Measurements from ENCODE around the gene PRR5L. TPM values are rescaled to one million over a fixed set of nuclear protein-coding genes. Genes with fewer than 3 reads are reported as not detected.

Gene PRR5L
- polyA plus RNA-seq, 3 donors: 3.5 to 16.0 (median 7.4) TPM

DNA sequence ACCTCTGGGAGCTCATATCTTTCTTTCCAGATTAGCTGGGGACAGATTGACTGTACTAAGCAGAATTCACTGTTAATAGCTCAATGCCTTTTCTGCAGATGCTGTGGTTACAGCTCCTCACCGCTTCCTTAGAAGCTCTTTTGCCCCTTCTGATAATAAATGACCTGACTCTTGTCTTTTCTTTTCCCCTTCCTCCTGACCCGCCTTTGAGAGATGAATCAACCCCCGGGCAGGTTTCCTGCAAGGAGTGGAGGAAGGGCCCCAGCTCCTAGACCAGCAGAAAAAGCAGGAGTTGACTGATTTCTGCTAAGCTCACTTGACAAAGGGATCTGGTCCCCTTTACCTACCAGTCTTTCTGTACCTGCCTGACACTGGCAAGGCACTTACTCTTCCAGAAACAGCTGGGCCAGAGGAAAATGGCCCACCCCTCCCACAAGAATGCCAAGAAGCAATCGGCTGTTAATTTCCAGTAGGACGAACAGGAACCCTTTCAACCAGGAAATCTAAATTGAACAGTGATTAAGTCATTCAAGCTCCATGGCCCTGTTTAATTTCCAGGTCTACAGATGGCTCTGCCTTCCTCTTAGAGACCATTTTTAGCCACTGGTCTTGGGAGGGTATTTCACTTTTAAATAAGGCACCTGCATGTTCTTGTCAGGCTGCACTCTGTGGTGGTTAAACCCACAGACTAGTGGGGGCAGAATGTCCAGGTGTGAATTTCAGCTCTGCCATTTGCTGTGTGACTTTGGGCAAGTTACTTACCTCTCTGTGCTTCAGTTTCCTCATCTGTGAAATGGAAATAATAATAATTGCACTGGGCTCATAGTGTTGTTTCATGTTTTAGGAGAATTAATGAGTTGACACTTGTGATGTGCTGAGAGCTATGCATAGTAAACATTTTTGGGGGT lies 67.5 kb downstream of the PRR5L start:
- Histone ChIP-seq H3K9me3 (replicated peaks in 1 of 2; ENCODE audit: control insufficient read depth in 1 of 2, insufficient read depth in 1 of 2, low read length in 2 of 2) (no peaks in the 10 kb centered on the region), H4K20me1 (ENCODE audit: insufficient read depth, low read length) (no peaks in the 10 kb centered on the region), H3K79me2 (ENCODE audit: insufficient read depth, low read length) (no peaks in the 10 kb centered on the region), H3K4me1 (ENCODE audit: control insufficient read depth in 1 of 2, insufficient read depth in 2 of 2, low read length in 2 of 2) (peaks cover 51 to 65% of the 10 kb centered on the region in 2 donors), H3K9ac (ENCODE audit: insufficient read depth, low read length, poor library complexity, severe bottlenecking) (no peak overlapping the region), H3K27me3 (ENCODE audit: control insufficient read depth in 2 of 2, insufficient read depth in 2 of 2, low read length in 2 of 2) (no peaks in the 10 kb centered on the region), H3K4me3 (replicated peaks in 1 of 3; ENCODE audit: low read depth in 2 of 3, low read length in 3 of 3) (no peak overlapping the region), H3K4me2 (replicated peaks; ENCODE audit: extremely low read depth, low read length, poor library complexity, severe bottlenecking) (no peak overlapping the region), H3K27ac (ENCODE audit: low read depth in 1 of 2, low read length in 2 of 2) (no peak overlapping the region), H3K36me3 (replicated peaks in 1 of 2; ENCODE audit: control insufficient read depth in 1 of 2, insufficient read depth in 2 of 2, low read length in 2 of 2) (no peaks in the 10 kb centered on the region), H2AFZ (ENCODE audit: insufficient read depth, low read depth, low read length, poor library complexity, severe bottlenecking) (no peak overlapping the region)
- Mint-ChIP-seq H3K9me3 (no peaks in the 10 kb centered on the region), H3K36me3 (peaks cover 0 to 3% of the 10 kb centered on the region in 2 donors), H3K4me3 (no peak overlapping the region), H3K27me3 (ENCODE audit: low read depth in 3 of 3) (peaks cover 2 to 12% (median 3%) of the 10 kb centered on the region in 3 donors), H3K27ac (peak overlapping the region in 1 of 7 donors; percentile 58), H3K4me1 (peaks cover 63% of the 10 kb centered on the region)
- intact Hi-C loops (cut with micrococcal nuclease): loop anchor here (10.0 kb wide), 2 partner anchors 69 to 91 kb away; partner anchors contain the start of gene PRR5L (in 1 of the 2)
- WGBS (ENCODE audit: insufficient coverage): 0% methylated on average over 1 of the region's 5 CpGs
- no peak for DNase-seq
- TF ChIP-seq, protein P1, sequence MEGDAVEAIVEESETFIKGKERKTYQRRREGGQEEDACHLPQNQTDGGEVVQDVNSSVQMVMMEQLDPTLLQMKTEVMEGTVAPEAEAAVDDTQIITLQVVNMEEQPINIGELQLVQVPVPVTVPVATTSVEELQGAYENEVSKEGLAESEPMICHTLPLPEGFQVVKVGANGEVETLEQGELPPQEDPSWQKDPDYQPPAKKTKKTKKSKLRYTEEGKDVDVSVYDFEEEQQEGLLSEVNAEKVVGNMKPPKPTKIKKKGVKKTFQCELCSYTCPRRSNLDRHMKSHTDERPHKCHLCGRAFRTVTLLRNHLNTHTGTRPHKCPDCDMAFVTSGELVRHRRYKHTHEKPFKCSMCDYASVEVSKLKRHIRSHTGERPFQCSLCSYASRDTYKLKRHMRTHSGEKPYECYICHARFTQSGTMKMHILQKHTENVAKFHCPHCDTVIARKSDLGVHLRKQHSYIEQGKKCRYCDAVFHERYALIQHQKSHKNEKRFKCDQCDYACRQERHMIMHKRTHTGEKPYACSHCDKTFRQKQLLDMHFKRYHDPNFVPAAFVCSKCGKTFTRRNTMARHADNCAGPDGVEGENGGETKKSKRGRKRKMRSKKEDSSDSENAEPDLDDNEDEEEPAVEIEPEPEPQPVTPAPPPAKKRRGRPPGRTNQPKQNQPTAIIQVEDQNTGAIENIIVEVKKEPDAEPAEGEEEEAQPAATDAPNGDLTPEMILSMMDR (IDR thresholded peaks at IDR 0.05): no peak

DNA sequence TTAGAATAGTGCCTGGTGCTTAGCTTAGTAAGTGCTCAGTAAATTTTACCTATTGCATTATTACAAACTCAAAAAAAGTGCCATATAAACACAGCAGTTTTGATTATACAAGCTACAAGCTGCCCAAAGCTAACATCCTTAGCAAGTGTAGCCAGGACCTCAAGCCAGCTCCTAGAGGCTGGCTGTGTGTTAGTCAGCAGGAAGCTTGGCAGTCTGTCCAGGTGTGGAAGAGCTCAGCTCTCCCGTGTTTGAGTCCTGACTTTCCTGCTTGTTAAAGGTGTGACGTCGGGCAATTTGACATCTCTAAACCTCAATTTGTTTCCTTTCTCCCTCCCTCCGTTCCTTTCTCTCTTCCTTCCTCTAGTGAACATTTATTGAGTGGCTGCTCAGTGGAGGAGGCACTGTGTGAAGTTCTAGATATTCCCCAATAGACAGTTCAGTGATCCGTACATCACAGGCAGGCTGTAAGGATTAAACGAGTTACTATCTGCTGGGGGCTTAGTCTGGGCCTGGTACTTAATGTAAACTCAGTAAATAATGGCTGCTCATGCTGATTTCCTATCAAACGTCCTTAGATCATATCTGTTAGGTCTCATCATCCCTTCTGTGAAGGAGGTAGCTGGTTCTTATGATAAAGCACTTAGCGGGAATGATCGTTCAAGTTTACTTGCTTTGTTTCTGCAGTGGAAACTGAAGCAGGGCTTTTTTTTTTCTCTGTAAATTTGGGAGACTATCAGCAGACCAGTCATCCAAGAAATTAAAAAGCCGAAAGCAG lies 68.7 kb downstream of the PRR5L start:
- peaks cover 0 to 3% of the 10 kb centered on the region in 2 donors for H3K36me3 Mint-ChIP-seq
- H3K4me1 Mint-ChIP-seq: peaks cover 63% of the 10 kb centered on the region
- H3K4me3 Mint-ChIP-seq: peak overlapping the region in 1 of 2 donors; percentile 22
- H4K20me1 ChIP-seq (ENCODE audit: insufficient read depth, low read length): no peaks in the 10 kb centered on the region
- H3K4me1 ChIP-seq (ENCODE audit: control insufficient read depth in 1 of 2, insufficient read depth in 2 of 2, low read length in 2 of 2): peaks cover 51 to 65% of the 10 kb centered on the region in 2 donors
- peaks cover 2 to 12% (median 3%) of the 10 kb centered on the region in 3 donors for H3K27me3 Mint-ChIP-seq (ENCODE audit: low read depth in 3 of 3)
- H3K79me2 ChIP-seq (ENCODE audit: insufficient read depth, low read length): no peaks in the 10 kb centered on the region
- no peak overlapping the region for H3K9ac ChIP-seq (ENCODE audit: insufficient read depth, low read length, poor library complexity, severe bottlenecking)
- no peak overlapping the region for H3K4me2 ChIP-seq (replicated peaks; ENCODE audit: extremely low read depth, low read length, poor library complexity, severe bottlenecking)
- no peaks in the 10 kb centered on the region for H3K36me3 ChIP-seq (replicated peaks in 1 of 2; ENCODE audit: control insufficient read depth in 1 of 2, insufficient read depth in 2 of 2, low read length in 2 of 2)
- no peaks in the 10 kb centered on the region for H3K27me3 ChIP-seq (ENCODE audit: control insufficient read depth in 2 of 2, insufficient read depth in 2 of 2, low read length in 2 of 2)
- peak overlapping the region in 1 of 7 donors; percentile 31 for H3K27ac Mint-ChIP-seq
- H3K9me3 ChIP-seq (replicated peaks in 1 of 2; ENCODE audit: control insufficient read depth in 1 of 2, insufficient read depth in 1 of 2, low read length in 2 of 2): no peaks in the 10 kb centered on the region
- TF ChIP-seq, protein P1 (IDR thresholded peaks at IDR 0.05): no peak
- intact Hi-C loops (cut with micrococcal nuclease): loop anchor here (10.0 kb wide), 2 partner anchors 70 to 90 kb away; partner anchors contain the start of gene PRR5L (in 1 of the 2)
- no peak overlapping the region for H3K27ac ChIP-seq (ENCODE audit: low read depth in 1 of 2, low read length in 2 of 2)
- 56% methylated on average over 3 of the region's 10 CpGs for WGBS (ENCODE audit: insufficient coverage)
- DNase-seq: no peak
- no peak overlapping the region for H2AFZ ChIP-seq (ENCODE audit: insufficient read depth, low read depth, low read length, poor library complexity, severe bottlenecking)
- no peaks in the 10 kb centered on the region for H3K9me3 Mint-ChIP-seq
- H3K4me3 ChIP-seq (replicated peaks in 1 of 3; ENCODE audit: low read depth in 2 of 3, low read length in 3 of 3): no peak overlapping the region

Data from CD14-positive monocyte (primary cell).